Measurements from ENCODE around the gene SRPRB.
"Not testable (repeated sequence)": the region's sequence is repeated elsewhere in the genome, so short reads cannot be mapped to it uniquely, and the experiment has no call there.

SRPRB gene

DNA sequence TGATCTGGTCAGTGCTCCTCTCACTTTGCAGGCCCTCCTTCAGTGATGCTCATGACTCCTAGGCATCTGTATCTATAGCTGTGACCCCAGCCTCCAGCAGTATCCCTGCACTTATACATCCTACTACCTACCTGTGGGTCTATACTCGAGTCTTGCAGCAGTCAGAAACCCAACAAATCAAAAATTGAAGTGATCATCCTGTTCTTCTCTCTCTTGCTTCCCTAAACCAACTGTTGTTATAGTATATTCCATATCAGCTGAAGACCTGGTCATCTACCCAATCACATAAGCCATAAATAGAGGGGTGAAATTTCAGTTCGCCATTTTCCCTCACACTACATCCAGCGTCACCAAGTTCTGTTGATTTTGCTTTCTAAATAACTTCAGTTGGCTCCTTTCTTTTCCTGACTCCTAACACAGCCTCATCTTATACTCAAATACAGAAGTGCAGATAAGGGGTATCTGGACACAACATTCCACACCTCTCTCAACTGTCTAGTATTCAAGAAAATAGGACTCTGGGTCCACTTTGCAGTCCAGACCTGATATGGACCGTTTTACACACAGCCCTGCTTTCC lies 25.9 kb upstream of the SRPRB start:
- Histone ChIP-seq H3K4me1 (ENCODE audit: control insufficient read depth, insufficient read depth, low read length) (no peaks in the 10 kb centered on the region), H3K9me3 (ENCODE audit: control insufficient read depth, low read length) (no peaks in the 10 kb centered on the region), H3K4me3 (ENCODE audit: insufficient read depth, low read depth, low read length) (no peak overlapping the region), H3K27me3 (ENCODE audit: control insufficient read depth, insufficient read depth, low read length, poor library complexity, severe bottlenecking) (no peaks in the 10 kb centered on the region), H3K27ac (ENCODE audit: insufficient read depth, low read depth, low read length, poor library complexity, severe bottlenecking) (no peak overlapping the region), H3K36me3 (ENCODE audit: control insufficient read depth, insufficient read depth, low read length) (no peaks in the 10 kb centered on the region)
- WGBS, 2 experiments = 64 to 67% methylated on average over 4 of the region's 4 CpGs

DNA sequence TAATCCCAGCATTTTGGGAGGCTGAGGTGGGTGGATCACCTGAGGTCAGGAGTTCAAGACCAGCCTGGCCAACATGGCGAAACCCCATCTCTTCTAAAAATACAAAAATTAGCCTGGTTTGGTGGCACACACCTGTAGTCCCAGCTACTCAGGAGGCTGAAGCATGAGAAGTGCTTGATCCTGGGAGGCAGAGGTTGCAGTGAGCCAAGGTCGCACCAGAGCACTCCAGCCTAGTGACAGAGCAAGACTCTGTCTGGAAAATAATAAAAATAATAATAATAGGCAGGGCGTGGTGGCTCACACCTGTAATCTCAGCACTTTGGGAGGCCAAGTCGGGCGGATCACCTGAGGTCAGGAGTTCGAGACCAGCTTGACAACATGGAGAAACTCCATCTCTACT lies 24.9 kb upstream of the SRPRB start:
- not testable (repeated sequence) for H3K9me3 ChIP-seq (ENCODE audit: control insufficient read depth, low read length); H3K27me3 ChIP-seq (ENCODE audit: control insufficient read depth, insufficient read depth, low read length, poor library complexity, severe bottlenecking); H3K36me3 ChIP-seq (ENCODE audit: control insufficient read depth, insufficient read depth, low read length); H3K4me3 ChIP-seq (ENCODE audit: insufficient read depth, low read depth, low read length); H3K27ac ChIP-seq (ENCODE audit: insufficient read depth, low read depth, low read length, poor library complexity, severe bottlenecking); H3K4me1 ChIP-seq (ENCODE audit: control insufficient read depth, insufficient read depth, low read length)
- WGBS, 2 experiments = 74 to 80% methylated on average over 6 of the region's 6 CpGs

GRCh38 chr3:133781570-133781969 lies 24.0 kb upstream of the SRPRB start:
- no peaks in the 10 kb centered on the region for H3K9me3 ChIP-seq (ENCODE audit: control insufficient read depth, low read length)
- H3K4me3 ChIP-seq (ENCODE audit: insufficient read depth, low read depth, low read length) = no peak overlapping the region
- H3K27me3 ChIP-seq (ENCODE audit: control insufficient read depth, insufficient read depth, low read length, poor library complexity, severe bottlenecking) = no peaks in the 10 kb centered on the region
- H3K4me1 ChIP-seq (ENCODE audit: control insufficient read depth, insufficient read depth, low read length) = no peaks in the 10 kb centered on the region
- no peak overlapping the region for H3K27ac ChIP-seq (ENCODE audit: insufficient read depth, low read depth, low read length, poor library complexity, severe bottlenecking)
- H3K36me3 ChIP-seq (ENCODE audit: control insufficient read depth, insufficient read depth, low read length) = no peaks in the 10 kb centered on the region

DNA sequence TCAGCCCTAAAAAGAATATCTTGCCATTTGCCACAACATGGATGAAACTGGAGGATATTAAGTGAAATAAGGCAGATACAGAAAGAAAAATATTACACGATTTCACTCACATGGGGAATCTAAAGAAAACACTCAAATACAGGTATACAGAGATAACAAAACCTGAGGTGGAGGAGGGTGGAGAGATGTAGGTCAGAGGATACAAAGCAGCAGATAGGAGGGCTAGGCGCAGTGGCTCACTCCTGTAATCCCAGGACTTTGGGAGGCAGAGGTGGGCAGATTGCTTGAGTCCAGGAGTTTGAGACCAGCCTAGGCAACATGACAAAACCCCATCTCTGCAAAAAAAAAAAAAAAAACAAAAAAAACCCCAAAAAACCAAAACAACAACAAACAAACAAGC lies 23.2 kb upstream of the SRPRB start:
- H3K27me3 ChIP-seq (ENCODE audit: control insufficient read depth, insufficient read depth, low read length, poor library complexity, severe bottlenecking) = no peaks in the 10 kb centered on the region
- peaks cover under 1% of the 10 kb centered on the region for H3K9me3 ChIP-seq (ENCODE audit: control insufficient read depth, low read length)
- no peaks in the 10 kb centered on the region for H3K4me1 ChIP-seq (ENCODE audit: control insufficient read depth, insufficient read depth, low read length)
- no peak overlapping the region for H3K27ac ChIP-seq (ENCODE audit: insufficient read depth, low read depth, low read length, poor library complexity, severe bottlenecking)
- WGBS, 2 experiments = 88 to 91% methylated on average over 1 to 2 of the region's 2 CpGs
- H3K36me3 ChIP-seq (ENCODE audit: control insufficient read depth, insufficient read depth, low read length) = no peaks in the 10 kb centered on the region
- H3K4me3 ChIP-seq (ENCODE audit: insufficient read depth, low read depth, low read length) = no peak overlapping the region

GRCh38 chr3:133783762-133784161 lies 21.9 kb upstream of the SRPRB start:
- Histone ChIP-seq H3K27me3 (ENCODE audit: control insufficient read depth, insufficient read depth, low read length, poor library complexity, severe bottlenecking) (no peaks in the 10 kb centered on the region), H3K27ac (ENCODE audit: insufficient read depth, low read depth, low read length, poor library complexity, severe bottlenecking) (no peak overlapping the region), H3K4me1 (ENCODE audit: control insufficient read depth, insufficient read depth, low read length) (no peaks in the 10 kb centered on the region), H3K4me3 (ENCODE audit: insufficient read depth, low read depth, low read length) (no peak overlapping the region), H3K9me3 (ENCODE audit: control insufficient read depth, low read length) (peaks cover 2% of the 10 kb centered on the region), H3K36me3 (ENCODE audit: control insufficient read depth, insufficient read depth, low read length) (no peaks in the 10 kb centered on the region)
- 94 to 95% methylated on average over 32 of the region's 32 CpGs for WGBS, 2 experiments

- 70 to 79% methylated on average over 1 to 2 of the region's 2 CpGs for WGBS, 2 experiments
Measured at GRCh38 chr3:133788024-133788423, 17.6 kb upstream of the SRPRB start.

GRCh38 chr3:133792171-133792763 lies 13.3 kb upstream of the SRPRB start:
- Histone ChIP-seq H3K4me1 (ENCODE audit: control insufficient read depth, insufficient read depth, low read length) (no peaks in the 10 kb centered on the region), H3K9me3 (ENCODE audit: control insufficient read depth, low read length) (peaks cover 5% of the 10 kb centered on the region), H3K27ac (ENCODE audit: insufficient read depth, low read depth, low read length, poor library complexity, severe bottlenecking) (no peak overlapping the region), H3K4me3 (ENCODE audit: insufficient read depth, low read depth, low read length) (no peak overlapping the region), H3K36me3 (ENCODE audit: control insufficient read depth, insufficient read depth, low read length) (no peaks in the 10 kb centered on the region), H3K27me3 (ENCODE audit: control insufficient read depth, insufficient read depth, low read length, poor library complexity, severe bottlenecking) (no peaks in the 10 kb centered on the region)
- 49 to 50% methylated on average over 9 of the region's 9 CpGs for WGBS, 2 experiments

More at GRCh38 chr3:133788024-133788423, 17.6 kb upstream of the SRPRB start:
- Histone ChIP-seq H3K36me3 (ENCODE audit: control insufficient read depth, insufficient read depth, low read length) (no peaks in the 10 kb centered on the region), H3K9me3 (ENCODE audit: control insufficient read depth, low read length) (peaks cover 5% of the 10 kb centered on the region), H3K4me1 (ENCODE audit: control insufficient read depth, insufficient read depth, low read length) (no peaks in the 10 kb centered on the region), H3K27me3 (ENCODE audit: control insufficient read depth, insufficient read depth, low read length, poor library complexity, severe bottlenecking) (no peaks in the 10 kb centered on the region), H3K27ac (ENCODE audit: insufficient read depth, low read depth, low read length, poor library complexity, severe bottlenecking) (no peak overlapping the region), H3K4me3 (ENCODE audit: insufficient read depth, low read depth, low read length) (no peak overlapping the region)

DNA sequence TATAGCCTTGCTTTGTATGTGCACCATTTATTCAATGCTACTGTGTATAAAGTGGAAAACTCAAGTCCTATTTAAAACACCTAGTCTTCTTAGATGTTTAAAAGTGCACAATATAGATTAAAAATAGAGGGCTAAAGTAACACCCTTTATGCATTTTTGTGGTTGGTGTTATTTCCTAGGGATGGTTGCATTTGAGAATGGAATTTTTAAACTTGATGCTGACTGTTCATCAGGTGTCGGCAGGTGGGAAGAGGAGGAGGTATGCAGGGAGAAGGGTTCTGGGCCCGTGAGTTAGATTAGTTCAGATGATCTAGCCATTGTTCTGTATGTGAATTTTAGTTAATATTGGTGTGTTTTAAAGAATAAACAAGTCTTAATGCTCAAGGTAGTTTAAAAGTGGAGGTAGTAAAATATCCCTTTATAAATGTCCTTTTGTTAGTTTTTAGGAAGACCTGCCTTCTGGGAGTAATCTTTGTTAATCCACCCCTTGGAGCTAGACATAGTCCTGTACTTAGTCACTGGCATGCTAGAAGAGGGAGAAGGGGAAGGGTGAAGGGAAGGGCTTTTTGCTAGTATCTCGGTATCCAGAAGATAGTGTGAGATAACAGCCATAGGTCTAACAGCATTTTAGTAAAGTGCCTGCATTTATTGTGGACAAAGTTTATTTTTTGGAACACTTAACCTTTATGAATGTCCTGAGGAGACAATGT lies 8.1 kb upstream of the SRPRB start:
- H3K36me3 ChIP-seq (ENCODE audit: control insufficient read depth, insufficient read depth, low read length) = no peaks in the 10 kb centered on the region
- H3K4me1 ChIP-seq (ENCODE audit: control insufficient read depth, insufficient read depth, low read length) = no peaks in the 10 kb centered on the region
- H3K27ac ChIP-seq (ENCODE audit: insufficient read depth, low read depth, low read length, poor library complexity, severe bottlenecking) = no peak overlapping the region
- peaks cover 7% of the 10 kb centered on the region for H3K27me3 ChIP-seq (ENCODE audit: control insufficient read depth, insufficient read depth, low read length, poor library complexity, severe bottlenecking)
- H3K4me3 ChIP-seq (ENCODE audit: insufficient read depth, low read depth, low read length) = no peak overlapping the region
- WGBS, 2 experiments = 90 to 91% methylated on average over 3 of the region's 3 CpGs
- no peaks in the 10 kb centered on the region for H3K9me3 ChIP-seq (ENCODE audit: control insufficient read depth, low read length)

DNA sequence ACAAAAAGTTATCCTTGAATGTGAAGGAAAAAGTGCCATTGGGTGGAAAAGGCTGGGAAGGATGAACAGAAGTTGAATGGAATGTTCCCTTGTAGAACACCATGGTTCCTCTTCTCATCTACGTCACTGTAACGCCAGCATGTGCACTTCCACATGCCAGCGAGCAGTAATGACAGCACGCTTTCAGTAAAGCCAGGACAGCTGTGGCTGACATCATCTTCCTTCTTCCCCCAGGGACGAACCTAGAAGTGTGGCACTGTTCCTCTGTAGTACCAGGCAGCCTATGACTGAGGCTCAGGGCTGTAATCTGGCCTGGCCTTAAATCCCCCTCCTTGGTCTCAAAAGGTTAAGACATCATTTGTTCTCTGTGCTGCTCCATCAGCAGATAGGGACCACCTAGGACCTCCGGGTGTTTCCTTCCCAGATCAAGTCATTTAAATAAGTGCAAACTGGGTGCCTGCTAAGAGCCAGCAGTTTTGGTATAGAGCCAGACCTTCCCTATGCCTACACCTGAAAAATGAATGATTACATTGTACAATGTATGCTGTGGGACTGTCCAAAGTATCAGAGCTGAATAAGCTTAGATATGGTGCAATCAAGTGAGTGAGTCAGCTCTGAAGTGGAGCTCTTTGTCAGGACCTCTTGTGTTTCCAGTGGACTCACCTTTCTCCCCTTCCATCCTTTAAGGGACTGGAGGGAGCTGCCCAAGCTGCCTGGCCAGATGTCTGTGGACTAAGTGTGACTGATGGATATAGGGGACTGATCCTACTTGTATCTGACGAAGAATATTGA lies 5.6 kb upstream of the SRPRB start:
- 83 to 89% methylated on average over 6 to 7 of the region's 7 CpGs for WGBS, 2 experiments
- Histone ChIP-seq H3K9me3 (ENCODE audit: control insufficient read depth, low read length) (no peaks in the 10 kb centered on the region), H3K36me3 (ENCODE audit: control insufficient read depth, insufficient read depth, low read length) (no peaks in the 10 kb centered on the region), H3K4me3 (ENCODE audit: insufficient read depth, low read depth, low read length) (no peak overlapping the region), H3K27ac (ENCODE audit: insufficient read depth, low read depth, low read length, poor library complexity, severe bottlenecking) (no peak overlapping the region), H3K4me1 (ENCODE audit: control insufficient read depth, insufficient read depth, low read length) (no peaks in the 10 kb centered on the region), H3K27me3 (ENCODE audit: control insufficient read depth, insufficient read depth, low read length, poor library complexity, severe bottlenecking) (peaks cover 7% of the 10 kb centered on the region)

GRCh38 chr3:133803469-133803868 lies 2.1 kb upstream of the SRPRB start:
- H3K36me3 ChIP-seq (ENCODE audit: control insufficient read depth, insufficient read depth, low read length) = no peaks in the 10 kb centered on the region
- peaks cover 7% of the 10 kb centered on the region for H3K27me3 ChIP-seq (ENCODE audit: control insufficient read depth, insufficient read depth, low read length, poor library complexity, severe bottlenecking)
- no peaks in the 10 kb centered on the region for H3K4me1 ChIP-seq (ENCODE audit: control insufficient read depth, insufficient read depth, low read length)
- H3K27ac ChIP-seq (ENCODE audit: insufficient read depth, low read depth, low read length, poor library complexity, severe bottlenecking) = no peak overlapping the region
- no peak overlapping the region for H3K4me3 ChIP-seq (ENCODE audit: insufficient read depth, low read depth, low read length)
- H3K9me3 ChIP-seq (ENCODE audit: control insufficient read depth, low read length) = no peaks in the 10 kb centered on the region
- WGBS, 2 experiments = 89% methylated on average over 5 of the region's 5 CpGs
